Measurements from ENCODE around the gene SYT17.

DNA sequence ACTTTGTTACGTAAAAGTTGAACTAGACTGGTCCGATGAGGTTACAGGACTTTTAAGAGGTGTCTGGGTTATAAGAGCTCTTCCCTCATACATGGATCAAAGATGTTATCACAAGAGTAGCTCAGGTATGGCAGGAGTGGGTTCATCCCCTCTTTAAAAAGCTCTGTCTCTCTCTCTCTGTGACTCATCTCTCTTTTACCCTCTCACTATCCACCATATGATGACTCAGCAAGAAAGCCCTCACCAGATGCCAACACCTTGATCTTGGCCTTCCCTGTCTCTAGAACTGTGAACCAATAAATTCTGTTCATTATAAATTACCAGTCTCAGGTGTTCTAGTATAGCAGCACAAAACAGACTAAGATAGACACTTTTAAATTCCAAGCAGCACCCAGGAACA, 115.6 kb downstream of the SYT17 start:
- no peak for TF ChIP-seq POLR2AphosphoS5 (IDR thresholded peaks at IDR 0.05; ENCODE audit: insufficient read depth in 1 of 2, low read depth in 1 of 2)
- TF ChIP-seq, protein P1, sequence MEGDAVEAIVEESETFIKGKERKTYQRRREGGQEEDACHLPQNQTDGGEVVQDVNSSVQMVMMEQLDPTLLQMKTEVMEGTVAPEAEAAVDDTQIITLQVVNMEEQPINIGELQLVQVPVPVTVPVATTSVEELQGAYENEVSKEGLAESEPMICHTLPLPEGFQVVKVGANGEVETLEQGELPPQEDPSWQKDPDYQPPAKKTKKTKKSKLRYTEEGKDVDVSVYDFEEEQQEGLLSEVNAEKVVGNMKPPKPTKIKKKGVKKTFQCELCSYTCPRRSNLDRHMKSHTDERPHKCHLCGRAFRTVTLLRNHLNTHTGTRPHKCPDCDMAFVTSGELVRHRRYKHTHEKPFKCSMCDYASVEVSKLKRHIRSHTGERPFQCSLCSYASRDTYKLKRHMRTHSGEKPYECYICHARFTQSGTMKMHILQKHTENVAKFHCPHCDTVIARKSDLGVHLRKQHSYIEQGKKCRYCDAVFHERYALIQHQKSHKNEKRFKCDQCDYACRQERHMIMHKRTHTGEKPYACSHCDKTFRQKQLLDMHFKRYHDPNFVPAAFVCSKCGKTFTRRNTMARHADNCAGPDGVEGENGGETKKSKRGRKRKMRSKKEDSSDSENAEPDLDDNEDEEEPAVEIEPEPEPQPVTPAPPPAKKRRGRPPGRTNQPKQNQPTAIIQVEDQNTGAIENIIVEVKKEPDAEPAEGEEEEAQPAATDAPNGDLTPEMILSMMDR (IDR thresholded peaks at IDR 0.05): no peak

All from vagina (tissue), 2 donors.